ENCODE measurements around the gene TLL1.
A peak's percentile ranks its signal among the peaks of the same experiment; 100 is the strongest.

Gene TLL1

GRCh38 chr4:165872461-165873297 is at the start of gene TLL1:
Gene TLL1, plus strand, starts transcription at chr4:165873237. Its CDS starts 668 bp downstream, at chr4:165873905.
- DNase-seq (ENCODE audit: low spot score), result no peak

- no peak for DNase-seq (ENCODE audit: low spot score)
Observed at GRCh38 chr4:165826166-165826565, 46.9 kb upstream of the TLL1 start.

GRCh38 chr4:165827018-165827417 is 46.0 kb upstream of the TLL1 start:
- no peak for DNase-seq (ENCODE audit: low spot score)

GRCh38 chr4:165828928-165829327 is 44.1 kb upstream of the TLL1 start:
- no peak for DNase-seq (ENCODE audit: low spot score)

GRCh38 chr4:165834116-165834515 is 38.9 kb upstream of the TLL1 start:
- no peak for DNase-seq (ENCODE audit: low spot score)

- no peak for DNase-seq (ENCODE audit: low spot score)
Observed at GRCh38 chr4:165838575-165838974, 34.5 kb upstream of the TLL1 start.

GRCh38 chr4:165839615-165840333 is 33.3 kb upstream of the TLL1 start:
- DNase-seq (ENCODE audit: low spot score), result no peak

- no peak for DNase-seq (ENCODE audit: low spot score)
Observed at GRCh38 chr4:165842684-165843083, 30.4 kb upstream of the TLL1 start.

GRCh38 chr4:165844161-165844560 is 28.9 kb upstream of the TLL1 start:
- DNase-seq (ENCODE audit: low spot score), result no peak

- DNase-seq (ENCODE audit: low spot score), result no peak
Observed at GRCh38 chr4:165851256-165851655, 21.8 kb upstream of the TLL1 start.

- no peak for DNase-seq (ENCODE audit: low spot score)
Observed at GRCh38 chr4:165855191-165855590, 17.8 kb upstream of the TLL1 start.

GRCh38 chr4:165861363-165861762 is 11.7 kb upstream of the TLL1 start:
- no peak for DNase-seq (ENCODE audit: low spot score)

- no peak for DNase-seq (ENCODE audit: low spot score)
Observed at GRCh38 chr4:165864271-165864670, 8.8 kb upstream of the TLL1 start.

GRCh38 chr4:165866019-165866650 is 6.9 kb upstream of the TLL1 start:
- no peak for DNase-seq (ENCODE audit: low spot score)

GRCh38 chr4:165867961-165868360 is 5.1 kb upstream of the TLL1 start:
- DNase-seq (ENCODE audit: low spot score), result no peak

GRCh38 chr4:165873298-165874071 is 448 bp downstream of the TLL1 start:
- peak; percentile 32 for DNase-seq (ENCODE audit: low spot score)

GRCh38 chr4:165874072-165874790 is 1.2 kb downstream of the TLL1 start:
- DNase-seq (ENCODE audit: low spot score), result no peak

GRCh38 chr4:165874791-165875371 is 1.8 kb downstream of the TLL1 start:
- no peak for DNase-seq (ENCODE audit: low spot score)

GRCh38 chr4:165875446-165875845 is 2.4 kb downstream of the TLL1 start:
- DNase-seq (ENCODE audit: low spot score), result no peak

GRCh38 chr4:165877286-165877685 is 4.2 kb downstream of the TLL1 start:
- DNase-seq (ENCODE audit: low spot score), result no peak

GRCh38 chr4:165879641-165880040 is 6.6 kb downstream of the TLL1 start:
- no peak for DNase-seq (ENCODE audit: low spot score)
